ENCODE measurements around the gene KLHL6.

- TF ChIP-seq, protein P1, sequence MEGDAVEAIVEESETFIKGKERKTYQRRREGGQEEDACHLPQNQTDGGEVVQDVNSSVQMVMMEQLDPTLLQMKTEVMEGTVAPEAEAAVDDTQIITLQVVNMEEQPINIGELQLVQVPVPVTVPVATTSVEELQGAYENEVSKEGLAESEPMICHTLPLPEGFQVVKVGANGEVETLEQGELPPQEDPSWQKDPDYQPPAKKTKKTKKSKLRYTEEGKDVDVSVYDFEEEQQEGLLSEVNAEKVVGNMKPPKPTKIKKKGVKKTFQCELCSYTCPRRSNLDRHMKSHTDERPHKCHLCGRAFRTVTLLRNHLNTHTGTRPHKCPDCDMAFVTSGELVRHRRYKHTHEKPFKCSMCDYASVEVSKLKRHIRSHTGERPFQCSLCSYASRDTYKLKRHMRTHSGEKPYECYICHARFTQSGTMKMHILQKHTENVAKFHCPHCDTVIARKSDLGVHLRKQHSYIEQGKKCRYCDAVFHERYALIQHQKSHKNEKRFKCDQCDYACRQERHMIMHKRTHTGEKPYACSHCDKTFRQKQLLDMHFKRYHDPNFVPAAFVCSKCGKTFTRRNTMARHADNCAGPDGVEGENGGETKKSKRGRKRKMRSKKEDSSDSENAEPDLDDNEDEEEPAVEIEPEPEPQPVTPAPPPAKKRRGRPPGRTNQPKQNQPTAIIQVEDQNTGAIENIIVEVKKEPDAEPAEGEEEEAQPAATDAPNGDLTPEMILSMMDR (IDR thresholded peaks at IDR 0.05): no peak
- TF ChIP-seq ZFX (IDR thresholded peaks at IDR 0.05; ENCODE audit: borderline replicate concordance): no peak
These were observed 18.2 kb downstream of the KLHL6 start for GRCh38 chr3:183537295-183537730.
